KMS-11 (cell line): Measurements from ENCODE around the gene GALNS.

Source experiments
- H2AFZ ChIP-seq: fragments of 200-600 bp; sonication (generic); 2 replicates; pipeline ENCODE4 v1.6.1; 2016; ENCODE audit warnings: antibody characterized with exemption, mixed run types, low read depth
- H3K27ac ChIP-seq: fragments of 200-600 bp; sonication (generic); 2 replicates; pipeline ENCODE4 v1.6.1; 2016; ENCODE audit warnings: mild to moderate bottlenecking, mixed run types
- H3K27me3 ChIP-seq: fragments of 200-600 bp; sonication (generic); 2 replicates; pipeline ENCODE4 v1.6.1; 2017; ENCODE audit warnings: mild to moderate bottlenecking, low read depth, mixed run types, moderate library complexity; ENCODE audit not compliant: insufficient read depth
- H3K36me3 ChIP-seq: fragments of 200-600 bp; sonication (generic); 2 replicates; pipeline ENCODE4 v1.6.1; 2017; ENCODE audit warnings: mild to moderate bottlenecking, mixed run types; ENCODE audit not compliant: insufficient read depth
- H3K4me1 ChIP-seq: fragments of 200-600 bp; sonication (generic); 2 replicates; pipeline ENCODE4 v1.6.1; 2016; ENCODE audit warnings: mild to moderate bottlenecking, low read depth, mixed run types; ENCODE audit not compliant: poor library complexity, severe bottlenecking
- H3K4me2 ChIP-seq: fragments of 200-600 bp; sonication (generic); 2 replicates; pipeline ENCODE4 v1.7.0; 2016; ENCODE audit warnings: mild to moderate bottlenecking, mixed run types
- H3K4me3 ChIP-seq: fragments of 200-600 bp; sonication (generic); IDR thresholded peaks from 2 replicates; pipeline ENCODE4 v1.6.1; 2017; ENCODE audit warnings: low read depth, low read length, mixed read lengths; ENCODE audit not compliant: insufficient read depth
- H3K79me2 ChIP-seq: fragments of 200-600 bp; sonication (generic); 2 replicates; pipeline ENCODE4 v1.6.1; 2016; ENCODE audit warnings: low read depth, mixed run types; ENCODE audit not compliant: insufficient read depth
- H3K9ac ChIP-seq: fragments of 200-600 bp; sonication (generic); 2 replicates; pipeline ENCODE4 v1.6.1; 2016; ENCODE audit warnings: mild to moderate bottlenecking, mixed run types
- H4K20me1 ChIP-seq: fragments of 200-600 bp; sonication (generic); 2 replicates; pipeline ENCODE4 v1.6.1; 2016; ENCODE audit warnings: mild to moderate bottlenecking, mixed run types; ENCODE audit not compliant: insufficient read depth
- CTCF ChIP-seq: fragments of 200-600 bp; sonication (generic); conservative IDR thresholded peaks from 2 replicates; pipeline ENCODE4 v1.6.1; 2017; ENCODE audit warnings: low read depth, mild to moderate bottlenecking, antibody characterized with exemption, low read length, moderate library complexity, mixed read lengths

The GALNS gene

GRCh38 chr16:88846088-88846487 is 10.7 kb downstream of the GALNS start:
- no peaks in the 10 kb centered on the region for H3K79me2 ChIP-seq
- H2AFZ ChIP-seq = no peak overlapping the region
- no peaks in the 10 kb centered on the region for H3K27me3 ChIP-seq
- H3K4me1 ChIP-seq = no peaks in the 10 kb centered on the region
- no peak overlapping the region for H3K9ac ChIP-seq
- no peak for TF ChIP-seq CTCF
- no peaks in the 10 kb centered on the region for H3K36me3 ChIP-seq
- H3K27ac ChIP-seq = no peak overlapping the region
- H4K20me1 ChIP-seq = no peaks in the 10 kb centered on the region
- H3K4me3 ChIP-seq = no peak overlapping the region
- H3K4me2 ChIP-seq = no peak overlapping the region

GRCh38 chr16:88844419-88845036 is 12.2 kb downstream of the GALNS start:
- no peak overlapping the region for H2AFZ ChIP-seq
- no peak for TF ChIP-seq CTCF
- H3K36me3 ChIP-seq = no peaks in the 10 kb centered on the region
- no peaks in the 10 kb centered on the region for H3K79me2 ChIP-seq
- no peaks in the 10 kb centered on the region for H3K27me3 ChIP-seq
- H3K27ac ChIP-seq = no peak overlapping the region
- no peaks in the 10 kb centered on the region for H3K4me1 ChIP-seq
- H3K4me3 ChIP-seq = no peak overlapping the region
- H3K9ac ChIP-seq = no peak overlapping the region
- no peak overlapping the region for H3K4me2 ChIP-seq
- H4K20me1 ChIP-seq = no peaks in the 10 kb centered on the region

GRCh38 chr16:88843256-88843655 is 13.5 kb downstream of the GALNS start:
- no peak overlapping the region for H3K9ac ChIP-seq
- no peak overlapping the region for H3K4me2 ChIP-seq
- H3K79me2 ChIP-seq = no peaks in the 10 kb centered on the region
- H3K36me3 ChIP-seq = no peaks in the 10 kb centered on the region
- no peaks in the 10 kb centered on the region for H3K27me3 ChIP-seq
- TF ChIP-seq CTCF = no peak
- H3K27ac ChIP-seq = no peak overlapping the region
- H2AFZ ChIP-seq = no peak overlapping the region
- no peaks in the 10 kb centered on the region for H4K20me1 ChIP-seq
- no peak overlapping the region for H3K4me3 ChIP-seq
- no peaks in the 10 kb centered on the region for H3K4me1 ChIP-seq

GRCh38 chr16:88842806-88843205 is 13.9 kb downstream of the GALNS start:
- Histone ChIP-seq H3K36me3 (no peaks in the 10 kb centered on the region), H3K9ac (no peak overlapping the region), H3K27me3 (no peaks in the 10 kb centered on the region), H3K4me1 (no peaks in the 10 kb centered on the region), H3K4me2 (no peak overlapping the region), H4K20me1 (no peaks in the 10 kb centered on the region), H3K79me2 (no peaks in the 10 kb centered on the region), H2AFZ (no peak overlapping the region), H3K27ac (no peak overlapping the region), H3K4me3 (no peak overlapping the region)
- no peak for TF ChIP-seq CTCF
